SK-N-SH treated with all-trans-retinoic acid at 6 μM for 48 hours (cell line): ENCODE measurements around the gene PFAS.

Experiments used
- ATAC-seq: fragments of 200-7000 bp; cut with Tn5 transposase; 3 replicates; pipeline ENCODE4 v1.9.1; 2020; ENCODE audit warnings: mild to moderate bottlenecking, moderate library complexity
- ARNTL ChIP-seq: fragments of 450-650 bp; formaldehyde crosslinking; IDR thresholded peaks from 2 replicates; pipeline ENCODE4 v1.5.0; 2020; ENCODE audit warnings: low read depth, mild to moderate bottlenecking, moderate library complexity, borderline replicate concordance
- CREB5 ChIP-seq: fragments of 250-450 bp; sonication (Bioruptor Pico); IDR thresholded peaks from 2 replicates; pipeline ENCODE4 v1.5.1; 2020; ENCODE audit warnings: low read depth, mild to moderate bottlenecking, moderate library complexity
- CSDC2 ChIP-seq: fragments of 250-450 bp; sonication (Bioruptor Pico); IDR thresholded peaks from 2 replicates; pipeline ENCODE4 v1.5.0; 2020; ENCODE audit warnings: mild to moderate bottlenecking, moderate library complexity
- ESRRG ChIP-seq: fragments of 250-450 bp; sonication (Bioruptor Pico); IDR thresholded peaks from 2 replicates; pipeline ENCODE4 v1.6.1; 2021; ENCODE audit warnings: mild to moderate bottlenecking
- GLIS3 ChIP-seq: fragments of 250-450 bp; sonication (Bioruptor Pico); IDR thresholded peaks from 2 replicates; pipeline ENCODE4 v1.5.0; 2020; ENCODE audit warnings: mild to moderate bottlenecking, moderate library complexity
- ISL1 ChIP-seq: fragments of 250-450 bp; sonication (Bioruptor Pico); IDR thresholded peaks from 2 replicates; pipeline ENCODE4 v2.1.2; 2022; ENCODE audit warnings: mild to moderate bottlenecking, moderate library complexity
- OSR1 ChIP-seq: fragments of 250-450 bp; sonication (Bioruptor Pico); IDR thresholded peaks from 2 replicates; pipeline ENCODE4 v1.8.0; 2022; ENCODE audit warnings: moderate library complexity, mild to moderate bottlenecking, inconsistent platforms
- PATZ1 ChIP-seq: fragments of 250-450 bp; sonication (Bioruptor Pico); IDR thresholded peaks from 2 replicates; pipeline ENCODE4 v1.8.0; 2020; ENCODE audit warnings: mild to moderate bottlenecking, moderate library complexity, borderline replicate concordance
- POU6F1 ChIP-seq: fragments of 250-450 bp; sonication (Bioruptor Pico); IDR thresholded peaks from 2 replicates; pipeline ENCODE4 v1.8.0; 2021; ENCODE audit warnings: low read depth, mild to moderate bottlenecking, moderate library complexity, borderline replicate concordance
- PPARA ChIP-seq: fragments of 250-450 bp; sonication (Bioruptor Pico); IDR thresholded peaks from 2 replicates; pipeline ENCODE4 v1.5.0; 2020; ENCODE audit warnings: mild to moderate bottlenecking, borderline replicate concordance
- RARB ChIP-seq: fragments of 250-450 bp; sonication (Bioruptor Pico); IDR thresholded peaks from 2 replicates; pipeline ENCODE4 v1.8.0; 2021; ENCODE audit warnings: mild to moderate bottlenecking, moderate library complexity
- TOX ChIP-seq: fragments of 250-450 bp; sonication (Bioruptor Pico); IDR thresholded peaks from 2 replicates; pipeline ENCODE4 v1.8.0; 2021; ENCODE audit warnings: mild to moderate bottlenecking, moderate library complexity, borderline replicate concordance
- TSHZ2 ChIP-seq: fragments of 250-450 bp; sonication (Bioruptor Pico); IDR thresholded peaks from 2 replicates; pipeline ENCODE4 v1.5.0; 2020; ENCODE audit warnings: mild to moderate bottlenecking, moderate library complexity
- ZC3H10 ChIP-seq: fragments of 250-450 bp; sonication (Bioruptor Pico); IDR thresholded peaks from 2 replicates; pipeline ENCODE4 v1.5.1; 2021; ENCODE audit warnings: mild to moderate bottlenecking, moderate library complexity
- ZFP3 ChIP-seq: fragments of 250-450 bp; sonication (Bioruptor Pico); IDR thresholded peaks from 2 replicates; pipeline ENCODE4 v1.5.0; 2020; ENCODE audit warnings: mild to moderate bottlenecking, moderate library complexity
- ZFP30 ChIP-seq: fragments of 450-650 bp; formaldehyde crosslinking; IDR thresholded peaks from 2 replicates; pipeline ENCODE4 v1.5.0; 2022; ENCODE audit warnings: mild to moderate bottlenecking, moderate library complexity
- ZNF70 ChIP-seq: fragments of 450-650 bp; formaldehyde crosslinking; IDR thresholded peaks from 2 replicates; pipeline ENCODE4 v1.5.0; 2020; ENCODE audit warnings: mild to moderate bottlenecking, moderate library complexity
- ZNF8 ChIP-seq: fragments of 450-650 bp; formaldehyde crosslinking; IDR thresholded peaks from 2 replicates; pipeline ENCODE4 v1.5.0; 2020; ENCODE audit warnings: mild to moderate bottlenecking, moderate library complexity

Gene PFAS

GRCh38 chr17:8248751-8249607, at the start of gene PFAS:
TSS of gene PFAS (plus strand) at chr17:8249289. CDS start at chr17:8253938, 4,649 bp downstream.
- ATAC-seq: peak; percentile 68
- TF ChIP-seq ZC3H10 (CRISPR knock-in tag) (no peak), PPARA (CRISPR knock-in tag) (no peak), PATZ1 (CRISPR knock-in tag) (no peak), ZNF70 (no peak), ZFP30 (CRISPR knock-in tag) (no peak), OSR1 (CRISPR knock-in tag) (no peak), RARB (CRISPR knock-in tag) (no peak), TOX (no peak), CREB5 (no peak), TSHZ2 (no peak)

- TF ChIP-seq PPARA (CRISPR knock-in tag) (no peak), ESRRG (CRISPR knock-in tag) (no peak), ZFP30 (CRISPR knock-in tag) (no peak), ARNTL (CRISPR knock-in tag) (no peak), ISL1 (CRISPR knock-in tag) (no peak)
- no peak for ATAC-seq
These were observed 44.1 kb upstream of the PFAS start for GRCh38 chr17:8204761-8205555.

GRCh38 chr17:8206536-8206935, 42.6 kb upstream of the PFAS start:
- TF ChIP-seq GLIS3 (CRISPR knock-in tag) (no peak), OSR1 (CRISPR knock-in tag) (no peak), ZC3H10 (CRISPR knock-in tag) (no peak), ISL1 (CRISPR knock-in tag) (no peak), PPARA (CRISPR knock-in tag) (no peak), ZFP30 (CRISPR knock-in tag) (no peak), CSDC2 (CRISPR knock-in tag) (no peak), ZNF8 (CRISPR knock-in tag) (no peak), POU6F1 (CRISPR knock-in tag) (no peak), ZFP3 (no peak), ZNF70 (no peak), TSHZ2 (no peak), ESRRG (CRISPR knock-in tag) (no peak)
- TF ChIP-seq, all 23 proteins: peak for 0
- ATAC-seq: no peak
